GM21423 (cell line): Measurements from ENCODE around the gene C19orf44.
"Not testable (repeated sequence)": the region's sequence is repeated elsewhere in the genome, so short reads cannot be mapped to it uniquely, and the experiment has no call there.

Experiments
- ATAC-seq: cut with Tn5 transposase; IDR thresholded peaks from one replicate; pipeline ENCODE4 v1.9.1; 2021; ENCODE audit warnings: mild to moderate bottlenecking, moderate library complexity; ENCODE audit not compliant: unreplicated experiment

C19orf44 gene

GRCh38 chr19:16495982-16496612 is at the start of gene C19orf44, which contains the start of gene CALR3:
C19orf44 (plus strand) TSS chr19:16496394; CDS start chr19:16500793, 4,399 bp downstream.
CALR3 (minus strand) TSS chr19:16496167; CDS start chr19:16496129, 38 bp downstream.
- peak; percentile 96 for ATAC-seq

GRCh38 chr19:16446724-16447368 is 49.3 kb upstream of the C19orf44 start:
- ATAC-seq = no peak

GRCh38 chr19:16448872-16449271 is 47.3 kb upstream of the C19orf44 start:
- not testable (repeated sequence) for ATAC-seq

- ATAC-seq = peak; percentile 43
These were observed 46.7 kb upstream of the C19orf44 start for GRCh38 chr19:16449330-16449961.

- no peak for ATAC-seq
These were observed 43.9 kb upstream of the C19orf44 start for GRCh38 chr19:16452325-16452724.

GRCh38 chr19:16454351-16454918 is 41.8 kb upstream of the C19orf44 start:
- ATAC-seq = no peak

GRCh38 chr19:16455489-16455888 is 40.7 kb upstream of the C19orf44 start:
- ATAC-seq = no peak

- no peak for ATAC-seq
These were observed 39.5 kb upstream of the C19orf44 start for GRCh38 chr19:16456652-16457194.

GRCh38 chr19:16457195-16457953 is 38.8 kb upstream of the C19orf44 start:
- ATAC-seq = no peak

GRCh38 chr19:16457954-16458331 is 38.3 kb upstream of the C19orf44 start:
- ATAC-seq = no peak

- ATAC-seq = no peak
These were observed 37.5 kb upstream of the C19orf44 start for GRCh38 chr19:16458391-16459341.

- no peak for ATAC-seq
These were observed 36.5 kb upstream of the C19orf44 start for GRCh38 chr19:16459680-16460079.

- no peak for ATAC-seq
These were observed 35.7 kb upstream of the C19orf44 start for GRCh38 chr19:16460454-16460853.

GRCh38 chr19:16461630-16462051 is 34.6 kb upstream of the C19orf44 start:
- ATAC-seq = no peak

GRCh38 chr19:16462757-16463250 is 33.4 kb upstream of the C19orf44 start:
- no peak for ATAC-seq

GRCh38 chr19:16463341-16463990 is 32.7 kb upstream of the C19orf44 start:
- no peak for ATAC-seq

GRCh38 chr19:16463991-16464575 is 32.1 kb upstream of the C19orf44 start:
- no peak for ATAC-seq

GRCh38 chr19:16465239-16465638 is 31.0 kb upstream of the C19orf44 start:
- no peak for ATAC-seq
